ENCODE measurements around the gene PODN. TPM values are rescaled to one million over a fixed set of nuclear protein-coding genes. Genes with fewer than 3 reads are reported as not detected.

Gene PODN
- total RNA-seq, 4 donors from 2014 or later = 209 to 1,182 (median 700) TPM

- H3K27me3 ChIP-seq = no peaks in the 10 kb centered on the region
- DNase-seq (ENCODE audit: low spot score in 2 of 2) = no peak
- no peak overlapping the region for H3K27ac ChIP-seq
- WGBS, 2 donors = 72 to 80% methylated on average over 5 to 8 of the region's 9 CpGs
- no peak for TF ChIP-seq POLR2A (IDR thresholded peaks at IDR 0.05)
- no peak for TF ChIP-seq CTCF (IDR thresholded peaks at IDR 0.05)
- no peak for TF ChIP-seq EP300 (IDR thresholded peaks at IDR 0.05)
- H3K4me3 ChIP-seq = no peak overlapping the region
- peaks cover 0 to 7% (median 0%) of the 10 kb centered on the region in 4 donors for H3K9me3 ChIP-seq
- no peaks in the 10 kb centered on the region for H3K36me3 ChIP-seq
- peaks cover 0 to 43% (median 3%) of the 10 kb centered on the region in 4 donors for H3K4me1 ChIP-seq
Observed at GRCh38 chr1:53116307-53116810, 54.3 kb downstream of the PODN start.

GRCh38 chr1:53116933-53117600 lies 55.1 kb downstream of the PODN start:
- H3K9me3 ChIP-seq = peaks cover 0 to 7% (median 0%) of the 10 kb centered on the region in 4 donors
- peaks cover 0 to 50% (median 3%) of the 10 kb centered on the region in 4 donors for H3K4me1 ChIP-seq
- DNase-seq (ENCODE audit: low spot score in 2 of 2) = no peak
- H3K27ac ChIP-seq = no peak overlapping the region
- 86 to 89% methylated on average over 11 of the region's 11 CpGs for WGBS, 2 donors
- H3K36me3 ChIP-seq = no peaks in the 10 kb centered on the region
- TF ChIP-seq CTCF (IDR thresholded peaks at IDR 0.05) (no peak), POLR2A (IDR thresholded peaks at IDR 0.05) (no peak), EP300 (IDR thresholded peaks at IDR 0.05) (no peak)
- no peaks in the 10 kb centered on the region for H3K27me3 ChIP-seq
- no peak overlapping the region for H3K4me3 ChIP-seq

GRCh38 chr1:53117836-53118235 lies 55.8 kb downstream of the PODN start:
- DNase-seq (ENCODE audit: low spot score in 2 of 2) = no peak
- Histone ChIP-seq H3K9me3 (no peaks in the 10 kb centered on the region), H3K27me3 (no peaks in the 10 kb centered on the region), H3K27ac (no peak overlapping the region), H3K4me1 (peaks cover 0 to 55% (median 9%) of the 10 kb centered on the region in 4 donors), H3K4me3 (no peak overlapping the region), H3K36me3 (no peaks in the 10 kb centered on the region)
- no peak for TF ChIP-seq EP300 (IDR thresholded peaks at IDR 0.05)
- no peak for TF ChIP-seq CTCF (IDR thresholded peaks at IDR 0.05)
- no peak for TF ChIP-seq POLR2A (IDR thresholded peaks at IDR 0.05)
- WGBS, 2 donors = 78 to 90% methylated on average over 9 of the region's 9 CpGs

- Histone ChIP-seq H3K27me3 (no peaks in the 10 kb centered on the region), H3K4me3 (no peak overlapping the region), H3K36me3 (no peaks in the 10 kb centered on the region), H3K27ac (peak overlapping the region in 1 of 4 donors; percentile 84), H3K4me1 (peaks cover 0 to 70% (median 27%) of the 10 kb centered on the region in 4 donors), H3K9me3 (no peaks in the 10 kb centered on the region)
- TF ChIP-seq CTCF (IDR thresholded peaks at IDR 0.05) (no peak), POLR2A (IDR thresholded peaks at IDR 0.05) (no peak), EP300 (IDR thresholded peaks at IDR 0.05) (no peak)
- no peak for DNase-seq (ENCODE audit: low spot score in 2 of 2)
- 80 to 88% methylated on average over 11 to 12 of the region's 12 CpGs for whole genome bisulfite sequencing, 2 donors
Observed at GRCh38 chr1:53120659-53121058, 58.6 kb downstream of the PODN start.

All from tibial nerve (tissue), 4 donors.